ENCODE measurements around the gene CDH12.
"Not testable (repeated sequence)": the region's sequence is repeated elsewhere in the genome, so short reads cannot be mapped to it uniquely, and the experiment has no call there.

CDH12 gene

GRCh38 chr5:22010808-22011207 lies 842.3 kb downstream of the CDH12 start:
- not testable (repeated sequence) for DNase-seq (ENCODE audit: low read depth)

GRCh38 chr5:22001097-22001496 lies 852.0 kb downstream of the CDH12 start:
- not testable (repeated sequence) for DNase-seq (ENCODE audit: low read depth)

GRCh38 chr5:21985799-21986198 lies 867.3 kb downstream of the CDH12 start:
- DNase-seq (ENCODE audit: low read depth) = not testable (repeated sequence)

- not testable (repeated sequence) for DNase-seq (ENCODE audit: low read depth)
Measured at GRCh38 chr5:21951571-21951970, 901.6 kb downstream of the CDH12 start.

GRCh38 chr5:21931116-21931515 lies 922.0 kb downstream of the CDH12 start:
- DNase-seq (ENCODE audit: low read depth) = no peak

- DNase-seq (ENCODE audit: low read depth) = no peak
Measured at GRCh38 chr5:21919414-21920022, 933.6 kb downstream of the CDH12 start.

GRCh38 chr5:21918451-21918850 lies 934.7 kb downstream of the CDH12 start:
- no peak for DNase-seq (ENCODE audit: low read depth)

GRCh38 chr5:21910731-21911130 lies 942.4 kb downstream of the CDH12 start:
- DNase-seq (ENCODE audit: low read depth) = no peak

- no peak for DNase-seq (ENCODE audit: low read depth)
Measured at GRCh38 chr5:21895766-21896350, 957.3 kb downstream of the CDH12 start.

- no peak for DNase-seq (ENCODE audit: low read depth)
Measured at GRCh38 chr5:21893161-21893560, 960.0 kb downstream of the CDH12 start.

- DNase-seq (ENCODE audit: low read depth) = no peak
Measured at GRCh38 chr5:21889581-21889980, 963.6 kb downstream of the CDH12 start.

GRCh38 chr5:21882074-21882745 lies 970.9 kb downstream of the CDH12 start:
- DNase-seq (ENCODE audit: low read depth) = no peak

GRCh38 chr5:21880164-21880563 lies 973.0 kb downstream of the CDH12 start:
- no peak for DNase-seq (ENCODE audit: low read depth)

GRCh38 chr5:21862986-21863385 lies 990.2 kb downstream of the CDH12 start:
- no peak for DNase-seq (ENCODE audit: low read depth)

- DNase-seq (ENCODE audit: low read depth) = no peak
Measured at GRCh38 chr5:21858441-21858840, 994.7 kb downstream of the CDH12 start.

GRCh38 chr5:21856987-21857386 lies 996.2 kb downstream of the CDH12 start:
- DNase-seq (ENCODE audit: low read depth) = no peak

- DNase-seq (ENCODE audit: low read depth) = no peak
Measured at GRCh38 chr5:21847300-21847699, 1005.8 kb downstream of the CDH12 start.

GRCh38 chr5:21844960-21845359 lies 1008.2 kb downstream of the CDH12 start:
- DNase-seq (ENCODE audit: low read depth) = no peak

- DNase-seq (ENCODE audit: low read depth) = no peak
Measured at GRCh38 chr5:21834863-21835262, 1018.3 kb downstream of the CDH12 start.

- DNase-seq (ENCODE audit: low read depth) = no peak
Measured at GRCh38 chr5:21831145-21831787, 1021.9 kb downstream of the CDH12 start.

- DNase-seq (ENCODE audit: low read depth) = no peak
Measured at GRCh38 chr5:21826884-21827283, 1026.3 kb downstream of the CDH12 start.

- DNase-seq (ENCODE audit: low read depth) = no peak
Measured at GRCh38 chr5:21823588-21823987, 1029.6 kb downstream of the CDH12 start.

GRCh38 chr5:21823076-21823574 lies 1030.0 kb downstream of the CDH12 start:
- DNase-seq (ENCODE audit: low read depth) = no peak

All from stimulated activated CD8-positive, alpha-beta memory T cell treated with anti-CD3 and anti-CD28 coated beads, Interleukin-15, amount 100 ng/mL, for 24 hours (primary cell).